Stimulated activated naive CD8-positive, alpha-beta T cell treated with anti-CD3 and anti-CD28 coated beads, Interleukin-15, Interleukin-2, amounts not matched to agents 100 ng/mL and 50 ng/mL, for 24 hours (primary cell): Measurements from ENCODE around the gene RABL2A.
"Not testable (repeated sequence)": the region's sequence is repeated elsewhere in the genome, so short reads cannot be mapped to it uniquely, and the experiment has no call there.

Experiments used
- H3K27ac Mint-ChIP-seq: one replicate; pipeline ENCODE4 v1.8.0; 2021; ENCODE audit warnings: mild to moderate bottlenecking, mixed read lengths
- H3K27me3 Mint-ChIP-seq: one replicate; pipeline ENCODE4 v1.8.0; 2021; ENCODE audit warnings: mixed read lengths
- H3K36me3 Mint-ChIP-seq: one replicate; pipeline ENCODE4 v1.8.0; 2021; ENCODE audit warnings: low read depth, mixed read lengths
- H3K4me1 Mint-ChIP-seq: one replicate; pipeline ENCODE4 v1.8.0; 2021; ENCODE audit warnings: low read depth, mixed read lengths
- H3K4me3 Mint-ChIP-seq: one replicate; pipeline ENCODE4 v1.8.0; 2021; ENCODE audit warnings: mild to moderate bottlenecking, mixed read lengths
- H3K9me3 Mint-ChIP-seq: one replicate; pipeline ENCODE4 v1.8.0; 2021; ENCODE audit warnings: mixed read lengths

Gene RABL2A

GRCh38 chr2:113626616-113627330 is at the start of gene RABL2A:
RABL2A (plus strand) TSS chr2:113627266; CDS start chr2:113628607, 1,341 bp downstream.
- peaks cover 11% of the 10 kb centered on the region for H3K36me3 Mint-ChIP-seq
- H3K27ac Mint-ChIP-seq: peak within 1 kb of the TSS; percentile 80
- not testable (repeated sequence) for H3K9me3 Mint-ChIP-seq, H3K27me3 Mint-ChIP-seq
- peaks cover 15% of the 10 kb centered on the region for H3K4me1 Mint-ChIP-seq
- peak within 1 kb of the TSS; percentile 85 for H3K4me3 Mint-ChIP-seq

- not testable (repeated sequence) for H3K9me3 Mint-ChIP-seq, H3K36me3 Mint-ChIP-seq, H3K27me3 Mint-ChIP-seq, H3K27ac Mint-ChIP-seq, H3K4me3 Mint-ChIP-seq
- H3K4me1 Mint-ChIP-seq: peaks cover 15% of the 10 kb centered on the region
Measured at GRCh38 chr2:113578508-113578907, 48.6 kb upstream of the RABL2A start.

- not testable (repeated sequence) for H3K36me3 Mint-ChIP-seq
Measured at GRCh38 chr2:113582473-113582872, 44.6 kb upstream of the RABL2A start.

GRCh38 chr2:113583521-113584225 is 43.4 kb upstream of the RABL2A start:
- not testable (repeated sequence) for H3K36me3 Mint-ChIP-seq, H3K27me3 Mint-ChIP-seq, H3K9me3 Mint-ChIP-seq
- peaks cover 26% of the 10 kb centered on the region for H3K4me1 Mint-ChIP-seq
- H3K27ac Mint-ChIP-seq: peak overlapping the region; percentile 89
- peak overlapping the region; percentile 87 for H3K4me3 Mint-ChIP-seq

More at GRCh38 chr2:113582473-113582872, 44.6 kb upstream of the RABL2A start:
- Mint-ChIP-seq H3K27ac (peak overlapping the region; percentile 19), H3K4me1 (peaks cover 26% of the 10 kb centered on the region), H3K4me3 (peak overlapping the region; percentile 58)
- H3K27me3 Mint-ChIP-seq, H3K9me3 Mint-ChIP-seq: not testable (repeated sequence)

- peaks cover 26% of the 10 kb centered on the region for H3K4me1 Mint-ChIP-seq
- peak overlapping the region; percentile 61 for H3K27ac Mint-ChIP-seq
- peak overlapping the region; percentile 84 for H3K4me3 Mint-ChIP-seq
- H3K9me3 Mint-ChIP-seq, H3K27me3 Mint-ChIP-seq, H3K36me3 Mint-ChIP-seq: not testable (repeated sequence)
Measured at GRCh38 chr2:113584311-113585092, 42.6 kb upstream of the RABL2A start.

- peaks cover 26% of the 10 kb centered on the region for H3K4me1 Mint-ChIP-seq
- H3K4me3 Mint-ChIP-seq, H3K36me3 Mint-ChIP-seq, H3K9me3 Mint-ChIP-seq, H3K27ac Mint-ChIP-seq, H3K27me3 Mint-ChIP-seq: not testable (repeated sequence)
Measured at GRCh38 chr2:113587201-113587600, 39.9 kb upstream of the RABL2A start.

GRCh38 chr2:113589591-113589990 is 37.5 kb upstream of the RABL2A start:
- H3K4me3 Mint-ChIP-seq, H3K27me3 Mint-ChIP-seq, H3K27ac Mint-ChIP-seq, H3K36me3 Mint-ChIP-seq, H3K9me3 Mint-ChIP-seq: not testable (repeated sequence)
- H3K4me1 Mint-ChIP-seq: peaks cover 15% of the 10 kb centered on the region

- H3K27me3 Mint-ChIP-seq, H3K4me3 Mint-ChIP-seq: not testable (repeated sequence)
Measured at GRCh38 chr2:113591926-113592325, 35.1 kb upstream of the RABL2A start.

GRCh38 chr2:113593280-113593679 is 33.8 kb upstream of the RABL2A start:
- not testable (repeated sequence) for H3K36me3 Mint-ChIP-seq, H3K4me3 Mint-ChIP-seq, H3K27me3 Mint-ChIP-seq, H3K9me3 Mint-ChIP-seq, H3K4me1 Mint-ChIP-seq, H3K27ac Mint-ChIP-seq

More at GRCh38 chr2:113591926-113592325, 35.1 kb upstream of the RABL2A start:
- not testable (repeated sequence) for H3K4me1 Mint-ChIP-seq, H3K36me3 Mint-ChIP-seq, H3K9me3 Mint-ChIP-seq, H3K27ac Mint-ChIP-seq

GRCh38 chr2:113595725-113596124 is 31.3 kb upstream of the RABL2A start:
- H3K27ac Mint-ChIP-seq, H3K27me3 Mint-ChIP-seq, H3K36me3 Mint-ChIP-seq, H3K9me3 Mint-ChIP-seq, H3K4me3 Mint-ChIP-seq, H3K4me1 Mint-ChIP-seq: not testable (repeated sequence)

- not testable (repeated sequence) for H3K36me3 Mint-ChIP-seq, H3K27ac Mint-ChIP-seq, H3K9me3 Mint-ChIP-seq, H3K4me3 Mint-ChIP-seq, H3K27me3 Mint-ChIP-seq, H3K4me1 Mint-ChIP-seq
Measured at GRCh38 chr2:113597164-113597563, 29.9 kb upstream of the RABL2A start.

- not testable (repeated sequence) for H3K4me1 Mint-ChIP-seq, H3K9me3 Mint-ChIP-seq, H3K27me3 Mint-ChIP-seq, H3K4me3 Mint-ChIP-seq, H3K36me3 Mint-ChIP-seq, H3K27ac Mint-ChIP-seq
Measured at GRCh38 chr2:113597572-113597971, 29.5 kb upstream of the RABL2A start.

- not testable (repeated sequence) for H3K4me1 Mint-ChIP-seq, H3K4me3 Mint-ChIP-seq, H3K9me3 Mint-ChIP-seq, H3K27me3 Mint-ChIP-seq, H3K27ac Mint-ChIP-seq, H3K36me3 Mint-ChIP-seq
Measured at GRCh38 chr2:113598180-113598579, 28.9 kb upstream of the RABL2A start.

GRCh38 chr2:113598738-113599137 is 28.3 kb upstream of the RABL2A start:
- H3K4me3 Mint-ChIP-seq, H3K4me1 Mint-ChIP-seq, H3K9me3 Mint-ChIP-seq, H3K27me3 Mint-ChIP-seq, H3K36me3 Mint-ChIP-seq, H3K27ac Mint-ChIP-seq: not testable (repeated sequence)

GRCh38 chr2:113599208-113599607 is 27.9 kb upstream of the RABL2A start:
- H3K27ac Mint-ChIP-seq, H3K27me3 Mint-ChIP-seq, H3K4me3 Mint-ChIP-seq, H3K4me1 Mint-ChIP-seq, H3K36me3 Mint-ChIP-seq, H3K9me3 Mint-ChIP-seq: not testable (repeated sequence)
